GM20000 (cell line): ENCODE measurements around the gene FOXS1.
A peak's percentile ranks its signal among the peaks of the same experiment; 100 is the strongest.

ENCODE experiments used
- DNase-seq: peaks from one replicate; pipeline ENCODE4 v3.0.0; 2012; ENCODE audit warnings: low spot score
- CTCF ChIP-seq: IDR thresholded peaks from 2 replicates; pipeline ENCODE4 v1.5.1; 2012; ENCODE audit warnings: mild to moderate bottlenecking, control low read depth; ENCODE audit errors: extremely low read depth, missing control alignments

Gene FOXS1

GRCh38 chr20:31859998-31860380, 14.6 kb upstream of the FOXS1 start:
- TF ChIP-seq CTCF: no peak
- no peak for DNase-seq

GRCh38 chr20:31859266-31859997, 14.0 kb upstream of the FOXS1 start:
- no peak for DNase-seq
- no peak for TF ChIP-seq CTCF

- DNase-seq: no peak
- TF ChIP-seq CTCF: no peak
Observed at GRCh38 chr20:31858760-31859083, 13.3 kb upstream of the FOXS1 start.

GRCh38 chr20:31857861-31858759, 12.7 kb upstream of the FOXS1 start:
- DNase-seq: peak; percentile 86

GRCh38 chr20:31856516-31856915, 11.1 kb upstream of the FOXS1 start:
- no peak for TF ChIP-seq CTCF

More at GRCh38 chr20:31857861-31858759, 12.7 kb upstream of the FOXS1 start:
- no peak for TF ChIP-seq CTCF

GRCh38 chr20:31853481-31853880, 8.1 kb upstream of the FOXS1 start:
- TF ChIP-seq CTCF: no peak
- no peak for DNase-seq

More at GRCh38 chr20:31856516-31856915, 11.1 kb upstream of the FOXS1 start:
- DNase-seq: no peak

GRCh38 chr20:31851240-31851955, 6.0 kb upstream of the FOXS1 start:
- DNase-seq: no peak
- TF ChIP-seq CTCF: no peak
